Measurements from ENCODE around the gene EPHA1. TPM values are rescaled to one million over a fixed set of nuclear protein-coding genes. Genes with fewer than 3 reads are reported as not detected.
"Not testable (repeated sequence)": the region's sequence is repeated elsewhere in the genome, so short reads cannot be mapped to it uniquely, and the experiment has no call there.

The EPHA1 gene
- polyA plus RNA-seq, 3 donors, result 18.3 to 19.6 (median 18.9) TPM

DNA sequence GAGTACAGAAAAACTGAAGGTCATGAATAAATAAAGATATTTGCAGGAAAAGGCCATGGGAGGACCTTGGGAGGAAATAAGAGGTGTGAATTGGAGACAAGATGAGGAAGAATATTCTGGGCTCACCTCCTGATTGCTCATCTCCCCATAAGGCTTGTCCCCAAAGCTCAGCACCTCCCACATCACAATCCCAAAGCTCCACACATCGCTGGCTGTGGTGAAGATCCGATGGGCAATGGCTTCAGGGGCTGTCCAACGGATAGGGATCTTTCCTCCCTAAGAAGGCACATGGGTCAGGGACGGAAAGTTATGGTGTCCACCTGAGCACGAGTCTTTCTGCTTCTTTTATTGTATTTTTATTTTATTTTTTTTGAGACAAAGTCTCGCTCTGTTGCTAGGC lies 14.6 kb downstream of the EPHA1 start:
- DNase-seq (ENCODE audit: extremely low read depth in 1 of 11, low read depth in 9 of 11, low spot score in 4 of 11), result no peak

DNA sequence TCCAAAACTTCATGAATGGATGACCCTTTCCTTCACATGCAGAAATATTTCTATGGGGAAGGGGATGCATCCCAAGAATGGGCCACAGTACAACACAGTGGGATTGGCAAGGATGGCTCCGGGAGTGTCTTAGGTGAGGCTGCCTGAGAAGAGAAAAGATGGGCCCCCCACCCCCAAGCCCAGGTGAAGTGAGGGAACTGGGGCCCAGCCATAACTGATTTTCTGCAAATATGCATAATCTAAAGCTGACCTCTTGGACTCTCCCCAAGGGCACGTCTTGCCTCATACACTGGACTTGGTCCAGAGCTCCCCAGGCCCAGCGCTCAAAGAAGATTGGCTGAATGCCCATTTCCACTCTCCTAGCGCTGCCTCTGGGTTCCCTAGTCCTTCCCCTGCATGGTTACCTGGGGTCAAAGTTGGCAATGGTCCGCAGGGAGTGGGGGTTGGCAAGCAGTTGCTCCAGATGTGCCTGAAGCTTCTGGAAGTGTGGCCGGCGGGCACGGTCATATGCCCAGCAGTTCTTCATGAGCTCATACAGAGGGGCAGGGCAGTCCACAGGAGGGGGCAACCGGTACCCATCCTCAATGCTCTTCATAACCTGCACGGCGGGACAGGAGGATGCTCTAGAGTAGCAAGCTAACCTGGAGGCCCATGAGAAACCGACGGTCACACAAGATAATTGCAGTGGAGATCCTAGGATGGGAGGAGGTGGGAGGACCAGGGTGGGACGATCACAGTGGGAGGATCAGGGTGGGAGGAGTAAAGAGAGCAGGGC lies 15.2 kb downstream of the EPHA1 start:
- no peak for DNase-seq (ENCODE audit: extremely low read depth in 1 of 11, low read depth in 9 of 11, low spot score in 4 of 11)

DNA sequence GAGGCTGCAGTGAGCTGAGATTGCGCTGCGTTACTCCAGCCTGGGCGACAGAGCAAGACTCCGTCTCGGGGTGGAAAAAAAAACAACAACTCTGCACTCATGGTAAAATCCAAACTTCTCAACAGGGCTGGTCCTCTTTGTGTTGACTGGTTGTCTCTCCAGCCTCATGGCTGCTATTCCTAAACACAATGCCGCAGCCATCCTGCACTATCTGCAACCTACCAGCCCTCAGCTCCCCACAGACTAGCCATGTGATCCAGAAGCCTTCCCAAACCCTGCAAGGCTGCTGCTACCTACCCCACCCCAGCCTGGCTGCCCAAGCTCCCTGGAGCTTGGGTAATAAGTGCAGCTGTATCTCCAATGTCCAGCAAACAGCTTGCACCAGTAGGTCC lies 15.8 kb downstream of the EPHA1 start:
- DNase-seq (ENCODE audit: extremely low read depth in 1 of 11, low read depth in 9 of 11, low spot score in 4 of 11), result no peak

DNA sequence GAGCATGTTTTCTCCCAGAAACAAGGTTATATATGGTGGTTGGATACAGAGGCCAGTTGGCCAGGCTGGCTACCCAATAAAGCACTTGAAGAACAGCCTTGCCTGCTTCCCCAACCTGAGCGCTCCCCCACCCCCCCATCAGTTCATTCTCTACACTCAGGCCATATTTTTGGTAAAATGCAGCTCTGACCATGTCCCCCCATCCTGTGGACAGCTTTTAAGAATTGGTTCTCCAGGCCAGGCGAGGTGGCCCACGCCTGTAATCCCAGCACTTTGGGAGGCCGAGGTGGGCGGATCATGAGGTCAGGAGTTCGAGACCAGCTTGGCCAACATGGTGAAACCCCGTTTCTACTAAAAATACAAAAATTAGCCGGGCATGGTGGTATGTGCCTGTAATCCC lies 16.2 kb downstream of the EPHA1 start:
- not testable (repeated sequence) for DNase-seq (ENCODE audit: extremely low read depth in 1 of 11, low read depth in 9 of 11, low spot score in 4 of 11)

DNA sequence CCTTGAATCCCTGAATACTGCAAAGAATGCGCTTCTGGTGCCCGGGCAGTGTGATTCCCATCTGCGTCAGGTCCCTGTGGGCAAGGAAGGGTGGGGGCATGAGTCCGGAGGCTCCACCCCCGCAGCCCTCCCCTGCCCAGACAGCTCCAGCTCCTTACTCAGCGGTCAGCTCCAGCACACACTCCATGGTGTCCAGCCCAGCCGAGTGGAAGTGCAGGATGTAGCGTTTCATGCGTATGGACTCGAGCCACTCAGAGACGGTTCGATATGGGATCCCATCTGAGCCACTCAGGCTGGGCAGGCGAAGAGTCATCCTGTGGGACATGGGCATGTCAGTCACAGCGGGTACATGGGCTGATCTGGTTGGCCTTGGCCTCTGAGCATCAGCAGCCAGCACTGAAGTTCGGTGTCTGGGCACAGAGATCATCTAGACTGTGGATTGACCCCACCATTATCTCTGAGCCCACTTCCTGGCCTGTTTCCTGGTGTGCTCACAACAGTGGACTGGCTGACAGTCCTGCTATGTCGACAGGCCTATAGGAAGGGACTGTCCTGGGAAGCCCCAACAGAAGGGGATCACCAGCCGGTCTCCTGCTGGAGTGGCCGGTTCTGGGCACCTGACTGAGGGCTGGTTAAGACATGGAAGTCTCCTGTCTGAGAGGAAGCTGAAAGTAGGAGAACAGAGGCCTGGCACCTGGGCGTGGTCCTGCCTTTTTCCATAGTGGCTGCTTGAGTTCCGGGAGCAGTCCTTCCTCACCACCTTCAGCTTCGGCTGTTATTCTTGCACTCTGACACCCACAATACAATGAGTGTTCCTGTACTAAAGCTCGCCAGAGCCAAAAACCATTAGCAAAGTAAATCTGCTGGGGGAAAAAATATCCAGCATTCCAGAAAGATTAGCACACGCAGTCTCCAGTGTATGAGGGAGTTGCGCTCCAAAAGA lies 16.9 kb downstream of the EPHA1 start:
- DNase-seq (ENCODE audit: extremely low read depth in 1 of 11, low read depth in 9 of 11, low spot score in 4 of 11), result no peak

DNA sequence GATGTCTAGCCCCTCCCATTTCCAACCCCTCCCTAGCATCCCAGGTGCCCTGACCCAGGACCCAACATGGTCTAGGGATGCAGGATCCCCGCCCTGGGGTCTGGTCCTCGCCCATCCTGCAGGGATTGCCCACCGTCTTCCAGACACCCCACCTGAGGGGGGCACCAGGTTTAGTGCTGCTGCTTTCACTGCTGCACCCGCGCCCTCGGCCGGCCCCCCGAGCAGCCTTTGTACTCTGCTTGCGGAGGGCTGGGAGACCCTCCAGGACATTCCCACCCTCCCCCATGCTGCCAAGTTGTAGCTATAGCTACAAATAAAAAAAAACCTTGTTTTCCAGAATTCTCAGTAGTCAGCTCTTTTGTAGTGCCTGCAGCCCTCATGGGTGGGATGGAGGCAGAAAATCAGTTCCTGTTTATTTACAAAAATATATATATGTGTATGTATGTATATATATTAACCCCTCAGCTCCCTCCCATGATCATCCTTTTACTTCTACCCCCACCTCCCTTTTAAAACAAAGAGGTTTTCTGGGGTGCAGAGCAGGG lies 17.8 kb downstream of the EPHA1 start:
- DNase-seq (ENCODE audit: extremely low read depth in 1 of 11, low read depth in 9 of 11, low spot score in 4 of 11), result no peak

DNA sequence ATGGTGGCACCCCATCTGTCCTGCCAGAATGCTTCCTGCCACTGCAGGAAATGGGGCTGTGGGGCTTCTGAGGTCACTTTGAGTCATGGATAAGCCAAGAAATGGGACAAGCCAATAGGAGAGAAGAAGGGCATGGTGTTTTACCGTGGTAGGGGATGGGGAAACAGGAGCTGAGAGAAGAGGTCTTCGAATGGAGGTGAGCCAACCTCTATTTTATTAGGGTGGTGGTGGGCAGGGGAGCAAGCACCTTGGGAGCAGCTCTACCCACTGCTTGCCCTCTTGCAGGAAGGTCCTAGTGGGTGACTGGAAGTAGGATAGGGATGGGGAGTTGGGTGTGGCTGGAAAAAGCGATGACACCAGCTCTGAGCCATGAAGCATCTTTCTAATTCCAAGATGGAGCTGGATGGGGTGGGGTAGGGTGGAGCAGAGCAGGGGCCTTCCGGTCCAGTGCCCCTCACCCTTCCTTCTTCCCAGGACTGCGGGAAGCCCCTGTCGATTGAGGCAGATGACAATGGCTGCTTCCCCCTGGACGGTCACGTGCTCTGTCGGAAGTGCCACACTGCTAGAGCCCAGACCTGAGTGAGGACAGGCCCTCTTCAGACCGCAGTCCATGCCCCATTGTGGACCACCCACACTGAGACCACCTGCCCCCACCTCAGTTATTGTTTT lies 18.4 kb downstream of the EPHA1 start:
- DNase-seq (ENCODE audit: extremely low read depth in 1 of 11, low read depth in 9 of 11, low spot score in 4 of 11), result no peak

DNA sequence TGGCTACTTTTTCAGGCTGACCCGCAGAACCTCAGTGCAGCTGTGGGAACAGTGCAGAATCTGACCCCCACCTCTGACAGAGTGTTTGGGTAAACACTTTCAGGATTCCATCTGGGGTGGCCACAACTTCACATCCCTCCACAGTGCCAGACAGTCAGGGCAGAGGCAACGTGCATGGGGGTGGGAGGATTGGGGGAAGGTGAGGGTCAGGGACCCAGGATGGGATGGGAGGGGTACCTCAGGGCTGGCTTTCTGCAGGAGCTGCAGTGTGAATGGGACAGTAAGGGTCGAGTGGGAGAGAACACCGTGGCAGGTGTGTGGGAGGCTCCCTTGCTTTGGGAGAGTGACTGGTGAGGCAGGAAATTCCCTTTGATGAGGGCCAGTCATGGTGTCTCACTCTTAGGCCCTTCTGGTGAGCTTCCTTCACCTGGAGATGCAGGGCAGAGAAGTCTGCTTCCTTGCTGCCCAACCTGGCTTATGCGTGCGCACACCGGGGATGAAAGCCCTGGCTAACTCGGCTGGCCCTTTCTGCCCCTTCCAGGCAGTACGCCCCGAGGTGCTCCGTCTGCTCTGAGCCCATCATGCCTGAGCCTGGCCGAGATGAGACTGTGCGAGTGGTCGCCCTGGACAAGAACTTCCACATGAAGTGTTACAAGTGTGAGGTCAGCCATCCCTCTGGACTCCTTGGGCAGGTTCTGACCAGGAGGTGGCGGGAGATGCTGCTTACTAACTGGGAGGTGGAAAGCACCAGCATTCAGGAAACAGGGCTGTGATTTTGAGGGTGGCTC lies 19.1 kb downstream of the EPHA1 start:
- no peak for DNase-seq (ENCODE audit: extremely low read depth in 1 of 11, low read depth in 9 of 11, low spot score in 4 of 11)

DNA sequence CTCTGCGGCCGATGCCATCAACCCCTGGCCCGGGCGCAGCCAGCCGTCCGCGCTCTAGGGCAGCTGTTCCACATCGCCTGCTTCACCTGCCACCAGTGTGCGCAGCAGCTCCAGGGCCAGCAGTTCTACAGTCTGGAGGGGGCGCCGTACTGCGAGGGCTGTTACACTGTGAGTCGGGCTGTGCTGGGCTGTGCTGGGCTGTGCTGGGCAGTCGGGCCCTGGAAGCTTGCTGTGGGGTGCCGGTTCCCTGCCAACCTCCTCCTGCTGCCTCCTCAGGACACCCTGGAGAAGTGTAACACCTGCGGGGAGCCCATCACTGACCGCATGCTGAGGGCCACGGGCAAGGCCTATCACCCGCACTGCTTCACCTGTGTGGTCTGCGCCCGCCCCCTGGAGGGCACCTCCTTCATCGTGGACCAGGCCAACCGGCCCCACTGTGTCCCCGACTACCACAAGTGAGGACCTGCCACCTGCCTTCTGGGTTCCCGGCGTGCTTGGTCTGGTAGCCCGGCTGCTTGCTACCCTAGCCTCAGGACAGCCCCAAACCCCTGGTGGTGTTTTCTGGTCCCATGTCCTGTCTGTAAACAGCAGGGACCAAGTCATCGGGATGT lies 20.1 kb downstream of the EPHA1 start:
- DNase-seq (ENCODE audit: extremely low read depth in 1 of 11, low read depth in 9 of 11, low spot score in 4 of 11), result no peak

DNA sequence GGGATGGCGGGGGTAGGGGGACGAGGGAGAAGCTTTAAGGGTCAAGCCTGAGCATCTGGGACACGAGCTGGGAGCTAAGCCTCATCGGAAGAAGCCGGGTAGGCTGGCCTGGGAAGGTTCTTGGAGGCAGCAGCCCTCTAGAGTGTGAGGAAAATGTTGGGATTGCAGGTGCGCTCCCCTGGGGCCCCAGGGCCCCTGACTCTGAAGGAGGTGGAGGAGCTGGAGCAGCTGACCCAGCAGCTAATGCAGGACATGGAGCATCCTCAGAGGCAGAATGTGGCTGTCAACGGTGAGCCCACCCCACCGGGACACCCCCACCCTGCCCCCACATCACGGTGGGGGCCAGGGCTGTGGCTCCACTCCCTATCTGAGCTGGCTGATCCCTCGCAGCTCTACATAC lies 20.6 kb downstream of the EPHA1 start:
- no peak for DNase-seq (ENCODE audit: extremely low read depth in 1 of 11, low read depth in 9 of 11, low spot score in 4 of 11)

DNA sequence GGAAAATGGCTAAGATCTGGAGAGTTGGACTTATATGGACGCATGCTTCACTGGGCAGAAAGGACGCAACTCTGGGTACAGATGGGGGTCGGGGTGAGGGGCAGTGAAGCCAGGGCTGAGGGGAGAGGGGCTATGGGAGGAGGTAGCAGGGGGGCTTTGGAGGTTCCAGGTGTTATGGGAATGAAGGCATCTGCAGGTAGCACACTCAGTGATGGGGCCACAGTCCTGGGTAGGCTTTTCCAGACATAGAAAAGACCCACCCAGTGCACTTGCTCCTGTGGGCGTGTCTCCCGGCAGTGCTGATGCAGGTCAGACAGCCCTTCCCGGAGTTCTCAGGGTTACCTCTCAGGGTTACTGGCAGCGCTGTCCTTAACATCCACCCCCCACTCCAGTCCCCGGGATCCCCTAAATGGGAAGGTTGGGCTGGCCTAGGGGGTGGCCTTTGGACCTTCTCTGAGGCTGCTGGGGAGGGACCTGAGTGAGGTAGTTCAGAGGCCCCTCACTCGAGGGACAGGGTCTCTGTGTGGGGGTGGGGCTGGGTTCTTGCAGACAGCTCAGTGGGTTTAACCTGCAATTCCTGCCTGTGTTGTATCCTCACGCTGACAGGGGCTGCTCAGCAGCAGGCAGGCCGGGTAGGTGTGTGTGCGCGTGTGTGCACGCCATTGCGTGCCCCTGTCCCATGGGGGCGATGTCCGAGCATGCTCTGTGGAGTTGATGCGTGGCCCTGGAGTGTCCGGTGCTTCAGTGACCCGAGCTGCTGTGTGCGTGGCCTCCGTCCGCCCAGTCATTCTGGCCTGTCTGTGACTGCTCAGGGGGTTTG lies 21.3 kb downstream of the EPHA1 start:
- no peak for DNase-seq (ENCODE audit: extremely low read depth in 1 of 11, low read depth in 9 of 11, low spot score in 4 of 11)

DNA sequence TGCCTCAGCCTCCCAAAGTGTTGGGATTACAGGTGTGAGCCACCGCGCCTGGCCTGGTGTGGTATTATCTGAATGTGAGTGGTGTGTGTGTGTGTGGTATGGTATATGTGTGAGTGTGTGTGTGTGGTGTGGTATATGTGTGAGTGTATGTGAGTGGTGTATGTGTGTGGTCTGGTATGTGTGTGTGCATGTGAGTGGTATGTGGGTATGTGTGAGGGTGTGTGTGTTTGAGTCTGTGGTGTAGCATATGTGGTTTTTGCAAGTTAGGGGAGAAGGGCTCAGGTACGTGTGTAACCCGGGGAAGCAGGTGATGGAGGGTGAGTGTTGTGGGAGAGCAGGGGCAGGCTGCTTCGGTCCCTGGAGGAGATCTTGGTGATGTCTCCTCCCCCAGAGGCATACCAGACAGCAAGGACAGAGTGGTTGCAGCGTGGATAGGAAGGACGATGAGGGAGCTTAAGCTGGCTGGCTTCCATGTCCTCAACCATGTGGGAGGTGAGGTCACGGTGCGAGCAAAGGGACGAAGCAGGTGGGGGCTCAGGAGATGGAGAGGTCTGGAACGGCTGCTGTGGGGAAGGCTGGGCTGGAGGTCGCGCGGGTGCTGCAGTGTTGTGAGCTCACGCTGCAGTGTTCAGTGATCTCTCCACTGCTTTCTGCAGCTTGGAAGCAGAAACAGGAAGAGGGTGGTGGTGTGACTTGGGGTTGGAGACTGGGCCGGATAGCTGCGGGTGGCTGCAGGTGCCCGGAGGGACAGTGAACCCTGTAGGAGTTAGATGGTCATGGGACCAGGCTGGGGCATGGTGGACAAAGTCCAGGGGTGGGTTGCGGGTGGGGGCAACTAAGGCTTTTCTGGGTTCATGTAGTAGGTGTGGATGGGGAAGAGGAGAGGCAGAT lies 22.5 kb downstream of the EPHA1 start:
- no peak for DNase-seq (ENCODE audit: extremely low read depth in 1 of 11, low read depth in 9 of 11, low spot score in 4 of 11)

DNA sequence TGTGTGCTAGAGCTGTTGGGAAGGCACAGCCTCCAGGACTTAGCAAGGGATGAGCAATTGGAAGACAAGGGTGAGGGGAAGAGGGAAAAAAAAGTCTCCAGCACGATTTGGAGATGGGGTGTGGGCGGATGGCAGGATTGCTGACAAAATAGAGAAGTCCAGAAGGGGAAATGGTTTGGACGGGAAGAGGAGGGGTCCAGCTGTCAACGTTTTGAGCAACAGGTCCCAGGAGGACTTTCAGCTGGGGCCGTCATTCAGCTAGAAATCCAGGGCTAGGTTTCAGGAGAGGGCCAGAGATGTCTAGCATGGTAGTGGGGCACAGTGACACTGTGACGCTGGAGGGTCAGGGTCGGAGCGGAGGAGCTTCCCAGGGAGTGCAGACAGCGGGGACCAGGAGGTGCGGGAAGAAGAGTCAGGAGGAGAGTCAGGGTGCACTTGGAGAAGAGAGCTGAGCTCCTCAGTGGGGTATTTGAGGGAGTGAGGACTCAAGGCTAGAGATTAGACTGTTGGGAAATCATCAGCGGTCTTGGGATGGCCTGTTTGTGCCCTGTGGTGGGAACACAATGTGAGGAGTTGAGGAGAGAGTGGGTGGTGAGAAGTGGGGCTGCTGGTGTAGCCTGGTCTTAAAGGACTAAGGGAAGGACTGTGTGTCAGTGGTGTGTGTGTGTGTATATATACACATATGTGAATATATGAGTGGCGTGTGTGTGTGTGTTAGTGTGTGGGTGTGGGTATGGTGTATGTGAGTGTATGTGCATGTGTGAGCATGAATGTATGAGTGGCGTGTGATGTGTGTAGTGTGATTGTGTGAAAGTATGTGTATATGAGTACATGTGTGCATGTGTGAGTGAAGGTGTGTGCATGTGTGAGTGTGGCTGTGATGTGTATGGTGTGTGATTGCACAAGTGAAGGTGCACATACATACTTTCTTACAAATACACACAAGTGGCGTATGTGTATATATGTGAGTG lies 23.7 kb downstream of the EPHA1 start:
- no peak for DNase-seq (ENCODE audit: extremely low read depth in 1 of 11, low read depth in 9 of 11, low spot score in 4 of 11)

DNA sequence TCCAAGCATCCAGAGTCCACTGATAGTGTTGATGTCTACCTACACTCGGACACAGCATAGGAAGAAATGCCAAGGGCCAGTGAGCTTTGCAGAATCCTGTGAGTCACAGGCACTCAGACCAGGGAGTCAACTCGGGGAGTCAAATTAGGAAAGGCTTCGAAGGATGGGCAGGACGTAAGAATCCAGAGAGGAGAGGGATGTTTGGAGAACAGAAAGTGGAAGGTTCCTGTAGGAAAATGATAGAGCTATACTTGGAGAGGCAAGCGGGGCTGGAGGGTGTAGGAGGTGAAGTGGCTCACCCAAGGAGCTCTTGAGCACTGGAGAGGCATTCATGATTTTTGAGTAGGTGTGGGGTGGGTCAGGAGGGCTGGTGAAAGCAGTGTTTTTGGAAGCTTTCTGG lies 24.5 kb downstream of the EPHA1 start:
- no peak for DNase-seq (ENCODE audit: extremely low read depth in 1 of 11, low read depth in 9 of 11, low spot score in 4 of 11)

DNA sequence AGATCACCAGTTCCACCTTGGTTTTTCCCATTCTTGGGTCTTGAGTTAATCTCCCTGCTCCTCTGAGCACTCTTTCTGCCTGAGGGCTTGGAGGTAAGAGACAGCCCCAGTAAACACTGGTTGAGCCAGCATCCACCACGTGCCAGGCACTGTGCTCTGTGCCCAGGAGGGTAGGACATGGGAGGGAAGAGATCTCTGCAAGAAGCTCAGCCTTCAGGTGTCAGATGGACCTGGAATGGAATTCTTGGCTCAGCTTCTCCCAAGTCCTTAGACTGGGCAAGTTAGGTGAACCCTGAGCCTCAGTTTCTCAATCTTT lies 25.1 kb downstream of the EPHA1 start:
- no peak for DNase-seq (ENCODE audit: extremely low read depth in 1 of 11, low read depth in 9 of 11, low spot score in 4 of 11)
